ENCODE measurements around the gene KCNQ1OT1.

KCNQ1OT1 gene

GRCh38 chr11:2655834-2656622 lies 43.8 kb downstream of the KCNQ1OT1 start:
- H2AK5ac ChIP-seq (ENCODE audit: low read depth, low read length), result no peak overlapping the region
- H4K8ac ChIP-seq (ENCODE audit: low read depth, low read length), result no peak overlapping the region
- no peak overlapping the region for H2AFZ ChIP-seq (ENCODE audit: low read length)
- H3K4ac ChIP-seq (ENCODE audit: low read length), result no peak overlapping the region
- no peak overlapping the region for H2BK5ac ChIP-seq (ENCODE audit: low read length)
- no peaks in the 10 kb centered on the region for H3K27me3 ChIP-seq (ENCODE audit: control insufficient read depth in 3 of 3, insufficient read depth in 3 of 3, low read depth in 1 of 3, low read length in 3 of 3)
- H3K9ac ChIP-seq (ENCODE audit: low read depth, low read length, poor library complexity), result no peak overlapping the region
- no peak overlapping the region for H3K27ac ChIP-seq (replicated peaks; ENCODE audit: low read length)
- H3K79me1 ChIP-seq (ENCODE audit: low read depth, low read length), result no peaks in the 10 kb centered on the region
- WGBS, 2 donors (ENCODE audit: extremely low coverage in 2 of 2, insufficient read length in 2 of 2, insufficient replicate concordance in 1 of 2), result no CpG with 5 or more reads among the region's 6 CpGs
- H2BK120ac ChIP-seq (ENCODE audit: low read depth, low read length), result no peak overlapping the region
- H4K91ac ChIP-seq (ENCODE audit: low read depth, low read length, poor library complexity), result no peak overlapping the region
- no peak overlapping the region for H3K23ac ChIP-seq (ENCODE audit: low read depth, low read length, poor library complexity)
- DNase-seq (ENCODE audit: low spot score), result no peak
- no peak overlapping the region for H3K4me2 ChIP-seq (ENCODE audit: insufficient read depth, low read length, poor library complexity, severe bottlenecking)
- no peak overlapping the region for H2BK15ac ChIP-seq (ENCODE audit: low read length)
- no peak overlapping the region for H3K14ac ChIP-seq (ENCODE audit: low read length)
- no peak overlapping the region for H3K18ac ChIP-seq (ENCODE audit: low read length)
- no peaks in the 10 kb centered on the region for H3K36me3 ChIP-seq (replicated peaks in 1 of 2; ENCODE audit: control insufficient read depth in 2 of 2, insufficient read depth in 2 of 2, low read length in 2 of 2)
- H3K4me1 ChIP-seq (ENCODE audit: control insufficient read depth in 2 of 2, insufficient read depth in 1 of 2, low read depth in 1 of 2, low read length in 2 of 2), result no peaks in the 10 kb centered on the region
- H3K4me3 ChIP-seq (ENCODE audit: low read length in 2 of 2), result no peak overlapping the region
- peaks cover 24 to 41% of the 10 kb centered on the region in 2 donors for H3K9me3 ChIP-seq (replicated peaks in 1 of 2; ENCODE audit: control insufficient read depth in 2 of 2, insufficient read depth in 1 of 2, low read depth in 1 of 2, low read length in 2 of 2)
- no peak overlapping the region for H2BK12ac ChIP-seq (ENCODE audit: low read length)

DNA sequence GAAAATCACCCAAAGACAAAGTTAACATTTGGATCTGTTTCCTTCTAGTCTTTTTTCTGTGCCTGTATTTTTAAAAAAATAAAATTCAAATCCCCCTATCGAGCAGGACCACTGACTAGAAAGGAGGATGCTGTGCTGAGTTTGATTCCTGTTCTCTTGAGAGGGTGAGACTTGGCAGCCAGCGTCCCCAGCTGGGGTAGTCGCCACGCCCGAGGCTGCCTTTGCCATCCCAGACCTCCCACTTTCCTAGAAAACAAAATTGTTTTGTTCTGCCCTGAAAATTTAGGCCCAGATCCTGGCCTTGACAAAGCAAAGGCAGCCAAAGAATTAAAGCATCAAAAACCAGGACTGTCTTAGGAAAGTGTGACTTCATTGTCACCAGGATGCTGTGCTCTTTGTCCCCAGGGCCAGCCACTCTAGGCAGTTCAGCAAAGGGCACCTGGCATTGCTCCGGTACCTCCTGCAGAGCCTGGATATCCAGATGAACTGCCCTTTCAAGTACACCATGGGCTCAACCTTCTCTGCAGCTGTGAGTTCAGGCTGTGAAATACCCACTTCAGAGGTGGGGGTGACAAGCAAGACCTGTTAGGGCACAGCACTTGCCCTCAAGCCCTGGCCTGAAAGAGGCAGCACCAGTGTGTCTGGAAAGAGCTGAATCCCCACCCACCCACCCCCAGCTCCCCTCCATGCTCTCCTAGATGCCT lies 44.6 kb downstream of the KCNQ1OT1 start:
- no peak overlapping the region for H3K23ac ChIP-seq (ENCODE audit: low read depth, low read length, poor library complexity)
- H3K36me3 ChIP-seq (replicated peaks in 1 of 2; ENCODE audit: control insufficient read depth in 2 of 2, insufficient read depth in 2 of 2, low read length in 2 of 2), result no peaks in the 10 kb centered on the region
- no peak overlapping the region for H3K4ac ChIP-seq (ENCODE audit: low read length)
- H3K27ac ChIP-seq (replicated peaks; ENCODE audit: low read length), result no peak overlapping the region
- H3K18ac ChIP-seq (ENCODE audit: low read length), result no peak overlapping the region
- H3K9ac ChIP-seq (ENCODE audit: low read depth, low read length, poor library complexity), result no peak overlapping the region
- no peak overlapping the region for H2BK15ac ChIP-seq (ENCODE audit: low read length)
- H3K79me1 ChIP-seq (ENCODE audit: low read depth, low read length), result no peaks in the 10 kb centered on the region
- H4K8ac ChIP-seq (ENCODE audit: low read depth, low read length), result no peak overlapping the region
- H2BK5ac ChIP-seq (ENCODE audit: low read length), result peak overlapping the region; percentile 15
- no CpG with 5 or more reads among the region's 6 CpGs for WGBS, 2 donors (ENCODE audit: extremely low coverage in 2 of 2, insufficient read length in 2 of 2, insufficient replicate concordance in 1 of 2)
- H3K4me2 ChIP-seq (ENCODE audit: insufficient read depth, low read length, poor library complexity, severe bottlenecking), result no peak overlapping the region
- H2AK5ac ChIP-seq (ENCODE audit: low read depth, low read length), result no peak overlapping the region
- no peak overlapping the region for H2BK120ac ChIP-seq (ENCODE audit: low read depth, low read length)
- H2BK12ac ChIP-seq (ENCODE audit: low read length), result no peak overlapping the region
- DNase-seq (ENCODE audit: low spot score), result no peak
- no peak overlapping the region for H4K91ac ChIP-seq (ENCODE audit: low read depth, low read length, poor library complexity)
- no peaks in the 10 kb centered on the region for H3K4me1 ChIP-seq (ENCODE audit: control insufficient read depth in 2 of 2, insufficient read depth in 1 of 2, low read depth in 1 of 2, low read length in 2 of 2)
- no peaks in the 10 kb centered on the region for H3K27me3 ChIP-seq (ENCODE audit: control insufficient read depth in 3 of 3, insufficient read depth in 3 of 3, low read depth in 1 of 3, low read length in 3 of 3)
- H2AFZ ChIP-seq (ENCODE audit: low read length), result no peak overlapping the region
- H3K9me3 ChIP-seq (replicated peaks in 1 of 2; ENCODE audit: control insufficient read depth in 2 of 2, insufficient read depth in 1 of 2, low read depth in 1 of 2, low read length in 2 of 2), result peaks cover 25 to 43% of the 10 kb centered on the region in 2 donors
- no peak overlapping the region for H3K4me3 ChIP-seq (ENCODE audit: low read length in 2 of 2)
- H3K14ac ChIP-seq (ENCODE audit: low read length), result no peak overlapping the region

DNA sequence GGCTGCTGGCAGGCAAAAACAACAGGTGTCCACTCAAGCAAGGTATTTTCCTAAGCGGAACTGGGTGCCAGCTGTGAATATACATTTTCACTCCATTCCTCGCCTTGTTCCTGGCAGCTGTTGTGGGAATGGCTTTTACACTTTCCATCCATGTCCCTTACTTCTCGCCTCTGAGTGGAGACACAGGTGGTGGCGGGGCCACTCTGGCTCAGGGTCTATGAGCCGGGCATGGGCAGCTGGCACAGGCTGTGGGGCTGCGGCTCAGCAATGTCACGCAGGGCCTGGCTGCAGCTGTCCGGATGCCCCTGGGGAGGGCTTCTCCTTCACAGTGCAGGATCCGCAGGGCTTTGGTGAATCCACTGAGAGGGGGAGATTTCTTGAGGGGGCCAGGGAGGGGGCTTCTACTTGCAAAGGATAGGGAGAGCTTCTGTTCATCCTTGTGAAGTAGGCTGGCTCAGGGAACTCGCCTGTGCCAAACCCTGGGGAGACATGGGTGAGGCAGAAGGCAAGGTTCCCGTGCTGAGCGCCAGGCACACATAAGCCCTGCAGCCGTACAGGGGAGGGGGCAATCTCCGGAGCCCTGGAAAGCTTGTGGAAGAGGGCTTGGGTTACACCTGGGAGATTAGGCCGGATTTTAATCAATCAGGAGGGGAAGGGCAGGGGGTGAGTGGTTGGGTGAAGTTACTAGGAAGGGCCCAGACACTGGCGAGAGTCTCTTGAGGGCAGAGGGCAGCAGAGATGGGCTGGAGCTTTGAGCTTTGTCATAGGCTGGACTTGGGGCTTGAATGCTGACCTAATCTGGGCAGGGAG lies 45.7 kb downstream of the KCNQ1OT1 start:
- Histone ChIP-seq H2AK5ac (ENCODE audit: low read depth, low read length) (no peak overlapping the region), H3K9ac (ENCODE audit: low read depth, low read length, poor library complexity) (no peak overlapping the region), H3K14ac (ENCODE audit: low read length) (no peak overlapping the region), H3K4me3 (ENCODE audit: low read length in 2 of 2) (no peak overlapping the region), H3K27ac (replicated peaks; ENCODE audit: low read length) (no peak overlapping the region), H4K91ac (ENCODE audit: low read depth, low read length, poor library complexity) (no peak overlapping the region), H3K9me3 (replicated peaks in 1 of 2; ENCODE audit: control insufficient read depth in 2 of 2, insufficient read depth in 1 of 2, low read depth in 1 of 2, low read length in 2 of 2) (peaks cover 27 to 42% of the 10 kb centered on the region in 2 donors), H2BK15ac (ENCODE audit: low read length) (no peak overlapping the region), H3K4ac (ENCODE audit: low read length) (no peak overlapping the region), H3K23ac (ENCODE audit: low read depth, low read length, poor library complexity) (no peak overlapping the region), H3K27me3 (ENCODE audit: control insufficient read depth in 3 of 3, insufficient read depth in 3 of 3, low read depth in 1 of 3, low read length in 3 of 3) (no peaks in the 10 kb centered on the region), H2AFZ (ENCODE audit: low read length) (no peak overlapping the region), H2BK120ac (ENCODE audit: low read depth, low read length) (no peak overlapping the region), H3K36me3 (replicated peaks in 1 of 2; ENCODE audit: control insufficient read depth in 2 of 2, insufficient read depth in 2 of 2, low read length in 2 of 2) (no peaks in the 10 kb centered on the region), H3K4me1 (ENCODE audit: control insufficient read depth in 2 of 2, insufficient read depth in 1 of 2, low read depth in 1 of 2, low read length in 2 of 2) (no peaks in the 10 kb centered on the region), H3K18ac (ENCODE audit: low read length) (no peak overlapping the region), H3K4me2 (ENCODE audit: insufficient read depth, low read length, poor library complexity, severe bottlenecking) (no peak overlapping the region), H3K79me1 (ENCODE audit: low read depth, low read length) (no peaks in the 10 kb centered on the region), H4K8ac (ENCODE audit: low read depth, low read length) (no peak overlapping the region), H2BK5ac (ENCODE audit: low read length) (no peak overlapping the region), H2BK12ac (ENCODE audit: low read length) (no peak overlapping the region)
- no CpG with 5 or more reads among the region's 16 CpGs for WGBS, 2 donors (ENCODE audit: extremely low coverage in 2 of 2, insufficient read length in 2 of 2, insufficient replicate concordance in 1 of 2)
- DNase-seq (ENCODE audit: low spot score), result no peak

- Histone ChIP-seq H2AFZ (ENCODE audit: low read length) (no peak overlapping the region), H3K9me3 (replicated peaks in 1 of 2; ENCODE audit: control insufficient read depth in 2 of 2, insufficient read depth in 1 of 2, low read depth in 1 of 2, low read length in 2 of 2) (peaks cover 27 to 38% of the 10 kb centered on the region in 2 donors), H3K23ac (ENCODE audit: low read depth, low read length, poor library complexity) (no peak overlapping the region), H4K91ac (ENCODE audit: low read depth, low read length, poor library complexity) (no peak overlapping the region), H3K36me3 (replicated peaks in 1 of 2; ENCODE audit: control insufficient read depth in 2 of 2, insufficient read depth in 2 of 2, low read length in 2 of 2) (no peaks in the 10 kb centered on the region), H4K8ac (ENCODE audit: low read depth, low read length) (no peak overlapping the region), H2BK12ac (ENCODE audit: low read length) (no peak overlapping the region), H2BK120ac (ENCODE audit: low read depth, low read length) (no peak overlapping the region), H3K27me3 (ENCODE audit: control insufficient read depth in 3 of 3, insufficient read depth in 3 of 3, low read depth in 1 of 3, low read length in 3 of 3) (no peaks in the 10 kb centered on the region), H3K4me1 (ENCODE audit: control insufficient read depth in 2 of 2, insufficient read depth in 1 of 2, low read depth in 1 of 2, low read length in 2 of 2) (no peaks in the 10 kb centered on the region), H3K27ac (replicated peaks; ENCODE audit: low read length) (no peak overlapping the region), H3K4me2 (ENCODE audit: insufficient read depth, low read length, poor library complexity, severe bottlenecking) (no peak overlapping the region), H2BK5ac (ENCODE audit: low read length) (no peak overlapping the region), H2BK15ac (ENCODE audit: low read length) (no peak overlapping the region), H3K79me1 (ENCODE audit: low read depth, low read length) (no peaks in the 10 kb centered on the region), H2AK5ac (ENCODE audit: low read depth, low read length) (no peak overlapping the region), H3K4ac (ENCODE audit: low read length) (no peak overlapping the region), H3K4me3 (ENCODE audit: low read length in 2 of 2) (no peak overlapping the region), H3K18ac (ENCODE audit: low read length) (no peak overlapping the region), H3K9ac (ENCODE audit: low read depth, low read length, poor library complexity) (no peak overlapping the region), H3K14ac (ENCODE audit: low read length) (no peak overlapping the region)
- DNase-seq (ENCODE audit: low spot score), result no peak
- no CpG with 5 or more reads among the region's 1 CpG for WGBS, 2 donors (ENCODE audit: extremely low coverage in 2 of 2, insufficient read length in 2 of 2, insufficient replicate concordance in 1 of 2)
Measured at GRCh38 chr11:2653198-2653551, 46.6 kb downstream of the KCNQ1OT1 start.

Measured in neuronal stem cell (in vitro differentiated cells).